HTR-8/SVneo (cell line): ENCODE measurements around the gene PAQR4.

Source experiments
- DNase-seq: peaks from one replicate; pipeline ENCODE4 v3.0.0; 2011; ENCODE audit warnings: low spot score, mixed read lengths; ENCODE audit not compliant: insufficient read length
- FAIRE-seq: peaks from 2 replicates; lab custom pipeline; 2011; peaks lifted over from hg19 to GRCh38; lab: Jason Lieb, UNC

The PAQR4 gene

DNA sequence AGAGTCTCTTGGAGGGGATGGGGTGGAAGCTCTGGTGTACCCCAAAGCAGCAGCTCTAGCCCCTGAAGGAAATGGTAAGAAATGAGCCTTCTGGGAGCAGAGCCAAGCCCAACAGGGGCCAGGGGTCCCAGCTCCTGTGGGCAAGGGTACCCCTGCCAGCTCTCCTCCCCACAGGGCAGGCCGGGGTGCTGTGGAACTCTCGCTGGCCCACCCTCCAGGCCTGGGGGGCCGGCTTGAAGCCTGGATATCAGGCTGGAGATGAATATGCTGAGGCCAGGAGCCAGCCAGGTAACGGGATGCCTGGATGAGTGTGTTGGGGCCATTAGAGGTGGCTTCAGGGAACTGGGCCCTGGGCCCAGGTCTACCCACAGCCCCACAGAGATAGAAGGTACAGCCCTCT is 31.4 kb downstream of the PAQR4 start:
- FAIRE-seq (no peak), DNase-seq (no peak)

DNA sequence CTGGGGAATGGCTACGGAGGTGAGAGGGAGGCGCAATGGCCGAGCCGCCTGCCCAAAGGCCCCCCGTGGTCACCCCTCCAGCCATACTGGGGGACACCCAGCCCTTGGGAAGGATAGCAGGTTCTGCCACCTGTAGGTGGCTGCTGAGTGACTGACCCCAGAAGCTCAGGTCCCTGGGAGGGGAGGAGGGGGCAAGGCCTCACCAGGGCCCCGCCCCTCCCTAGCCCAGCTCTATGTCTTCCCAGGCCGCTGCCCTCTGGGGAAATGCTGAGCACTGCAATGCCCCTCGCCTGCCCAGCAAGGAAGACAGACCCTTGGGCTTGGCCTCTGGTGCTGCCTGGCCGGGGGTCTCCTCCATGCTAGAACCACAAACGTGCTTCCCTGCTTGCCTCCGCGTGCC is 32.2 kb downstream of the PAQR4 start:
- FAIRE-seq (no peak), DNase-seq (no peak)

DNA sequence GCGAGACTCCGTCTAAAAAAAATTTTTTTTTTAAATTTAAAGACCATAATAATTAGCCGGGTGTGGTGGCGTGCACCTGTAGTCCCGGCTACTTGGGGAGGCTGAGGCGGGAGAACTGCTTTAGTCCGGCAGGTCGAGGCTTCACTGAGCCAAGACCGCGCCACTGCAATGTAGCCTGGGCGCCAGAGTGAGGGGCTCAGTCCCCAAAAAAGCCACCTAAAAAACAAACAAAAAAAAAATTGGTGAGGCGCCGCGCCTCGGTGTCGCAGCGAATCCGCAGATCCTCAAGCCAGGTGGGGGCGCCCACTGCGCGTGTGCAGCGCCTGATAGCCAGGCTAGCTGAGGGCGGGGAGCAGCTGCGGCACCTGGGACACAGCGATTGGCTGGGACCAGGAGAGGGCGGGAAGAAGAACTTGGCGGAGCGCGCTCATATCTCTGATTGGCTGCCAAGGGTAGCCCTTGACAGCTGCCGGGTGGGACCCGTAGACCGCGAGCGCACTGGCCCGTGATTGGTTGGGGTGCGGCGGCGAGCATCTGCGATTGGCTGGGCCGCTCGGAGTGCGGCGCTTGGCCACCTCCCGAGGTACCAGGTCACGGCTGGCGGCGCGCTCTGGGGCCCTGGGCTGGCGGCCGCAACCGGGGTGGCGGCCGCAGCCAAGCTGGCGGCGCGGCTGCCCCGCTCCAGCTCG is 34.6 kb downstream of the PAQR4 start:
- DNase-seq (peak; percentile 99), FAIRE-seq (peak; percentile 98)

DNA sequence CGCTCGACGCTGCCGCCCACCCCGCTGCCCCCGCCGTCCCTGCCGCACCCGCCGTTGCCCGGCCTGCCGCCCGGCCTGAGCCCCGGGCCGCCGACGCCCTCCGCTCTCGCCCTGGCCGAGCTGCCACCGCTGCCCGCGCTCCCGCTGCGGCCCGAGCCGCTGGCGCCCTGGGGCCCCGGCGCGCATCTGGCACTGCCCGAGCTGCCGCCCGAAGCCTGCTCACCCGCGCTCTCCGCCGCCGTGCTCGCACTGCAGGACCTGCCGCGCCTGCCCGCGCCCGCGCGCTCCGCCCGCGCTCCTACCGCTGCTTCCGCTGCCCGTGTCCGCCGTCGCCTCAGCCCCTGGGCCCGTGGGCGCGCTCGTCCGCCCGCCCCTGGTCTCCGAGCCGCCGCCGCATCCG is 35.2 kb downstream of the PAQR4 start:
- FAIRE-seq (no peak), DNase-seq (no peak)

DNA sequence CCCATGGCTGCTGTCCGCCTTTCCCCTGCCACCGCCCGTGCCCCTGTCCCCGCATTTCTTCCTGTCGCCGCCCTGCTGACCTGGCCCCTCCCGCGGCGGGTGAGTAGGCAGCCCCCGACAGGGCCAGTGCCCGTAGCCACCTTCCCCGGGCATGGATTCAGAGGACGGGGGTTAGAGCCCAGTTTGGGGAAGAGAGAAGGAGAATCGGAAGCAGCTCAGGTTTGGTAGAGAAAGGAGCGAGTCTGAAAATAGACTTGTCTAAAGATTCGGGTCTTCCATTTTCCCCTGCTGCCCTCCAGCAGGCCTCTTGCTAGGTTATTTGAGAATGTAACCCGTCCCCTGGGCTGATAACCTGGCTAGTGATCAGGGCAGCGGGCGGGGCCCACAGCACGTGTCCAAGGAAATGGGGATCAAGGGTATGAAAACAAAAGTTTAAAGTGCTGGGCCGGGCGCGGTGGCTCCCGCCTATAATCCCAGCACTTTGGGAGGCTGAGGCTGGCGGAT is 35.7 kb downstream of the PAQR4 start:
- DNase-seq (peak; percentile 28), FAIRE-seq (no peak)

DNA sequence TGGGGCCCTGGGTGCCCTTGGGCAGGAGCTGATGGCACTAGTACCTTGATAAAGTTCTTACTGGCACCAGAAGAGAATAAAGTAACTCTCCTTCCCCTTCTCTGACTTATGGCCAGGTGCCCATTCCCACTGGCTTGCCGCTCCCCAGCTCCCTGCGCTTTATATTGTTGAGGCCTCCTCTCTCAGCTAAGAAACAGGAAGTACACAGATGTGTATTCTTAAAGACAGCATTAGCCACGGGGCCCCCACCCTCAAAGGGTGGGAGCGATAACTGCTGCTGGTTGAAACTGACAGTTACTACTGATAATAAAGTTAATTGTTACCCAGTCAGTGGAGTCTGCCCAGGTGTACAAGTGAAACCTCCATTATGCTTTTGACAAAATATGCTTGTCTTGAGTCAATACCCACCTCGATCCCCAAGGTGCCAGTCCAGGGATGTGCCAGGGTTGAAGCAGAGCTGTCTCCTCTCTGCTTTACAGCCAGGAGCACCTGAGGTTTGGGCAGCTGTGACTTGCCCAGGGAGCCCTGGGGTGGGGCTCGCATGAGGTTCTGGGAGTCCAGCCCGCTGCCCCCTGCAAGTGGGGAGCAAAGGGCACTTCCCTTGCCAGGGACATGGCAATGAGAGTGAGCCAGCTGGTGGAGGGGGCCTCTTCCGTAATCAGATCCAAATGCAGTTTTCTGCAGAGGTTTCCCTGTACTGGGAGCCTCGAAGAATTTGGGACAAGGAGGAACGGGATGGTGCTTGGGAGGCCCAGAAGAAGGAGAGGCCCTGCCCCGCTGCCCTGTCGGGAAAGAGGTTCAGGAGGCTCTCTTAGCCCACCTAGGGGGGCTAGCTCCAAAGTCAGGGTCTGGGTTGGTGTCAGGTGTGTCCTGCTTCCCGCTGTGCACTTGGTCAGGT is 38.2 kb downstream of the PAQR4 start:
- DNase-seq (no peak), FAIRE-seq (no peak)

DNA sequence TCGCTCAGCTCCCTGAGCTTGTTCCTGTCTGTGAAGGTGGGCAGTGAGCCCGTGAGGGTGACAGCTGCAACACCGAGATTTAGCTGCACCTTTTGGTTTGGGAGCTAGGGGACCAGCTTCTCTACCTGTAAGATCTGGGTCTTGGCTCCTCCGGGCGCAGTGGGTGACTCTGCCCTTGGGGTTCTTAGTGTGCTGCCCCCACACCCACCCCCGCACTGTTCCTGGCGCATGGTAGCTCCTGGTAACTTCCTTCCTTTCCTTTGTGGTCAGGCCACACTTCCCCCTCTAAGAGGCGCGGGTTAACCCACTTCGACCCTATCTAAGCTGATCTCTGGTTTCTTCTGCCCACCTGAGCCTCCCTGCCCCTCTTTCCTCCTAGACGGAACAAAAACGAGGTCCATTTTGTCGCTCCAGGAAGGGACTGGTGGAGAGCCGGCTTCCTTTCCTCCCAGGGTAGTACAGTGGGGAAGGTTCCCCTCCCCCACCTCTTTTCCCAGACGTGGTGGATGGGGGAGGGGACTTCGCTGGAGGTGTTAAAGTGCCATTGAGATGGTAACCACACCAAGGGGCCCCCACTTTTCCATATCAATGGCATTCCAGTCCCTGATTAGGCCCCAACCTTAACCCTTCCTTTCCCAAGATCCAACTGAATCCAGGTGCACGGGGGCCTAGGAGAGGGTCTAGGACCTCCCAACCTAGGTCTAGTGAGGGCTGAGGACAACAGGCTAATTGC is 39.0 kb downstream of the PAQR4 start:
- DNase-seq: no peak
- FAIRE-seq: no peak

DNA sequence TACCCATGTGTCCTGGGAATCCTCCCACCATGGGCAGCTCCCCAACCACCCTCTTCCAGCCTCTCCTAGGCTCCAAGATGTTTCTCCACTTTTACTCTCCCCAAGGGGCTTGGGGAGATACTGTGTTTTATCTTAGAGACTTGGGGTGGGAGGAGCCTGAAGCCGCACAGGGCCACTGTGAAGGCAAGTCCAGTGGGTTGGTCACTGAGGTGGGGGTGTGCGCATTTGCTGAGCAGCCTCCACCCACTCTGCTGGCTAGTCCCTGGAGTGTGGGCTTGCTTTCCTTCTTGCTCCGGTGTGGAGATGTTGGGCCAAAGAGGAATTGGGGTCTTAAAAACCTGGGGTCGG is 39.5 kb downstream of the PAQR4 start:
- DNase-seq (no peak), FAIRE-seq (no peak)

DNA sequence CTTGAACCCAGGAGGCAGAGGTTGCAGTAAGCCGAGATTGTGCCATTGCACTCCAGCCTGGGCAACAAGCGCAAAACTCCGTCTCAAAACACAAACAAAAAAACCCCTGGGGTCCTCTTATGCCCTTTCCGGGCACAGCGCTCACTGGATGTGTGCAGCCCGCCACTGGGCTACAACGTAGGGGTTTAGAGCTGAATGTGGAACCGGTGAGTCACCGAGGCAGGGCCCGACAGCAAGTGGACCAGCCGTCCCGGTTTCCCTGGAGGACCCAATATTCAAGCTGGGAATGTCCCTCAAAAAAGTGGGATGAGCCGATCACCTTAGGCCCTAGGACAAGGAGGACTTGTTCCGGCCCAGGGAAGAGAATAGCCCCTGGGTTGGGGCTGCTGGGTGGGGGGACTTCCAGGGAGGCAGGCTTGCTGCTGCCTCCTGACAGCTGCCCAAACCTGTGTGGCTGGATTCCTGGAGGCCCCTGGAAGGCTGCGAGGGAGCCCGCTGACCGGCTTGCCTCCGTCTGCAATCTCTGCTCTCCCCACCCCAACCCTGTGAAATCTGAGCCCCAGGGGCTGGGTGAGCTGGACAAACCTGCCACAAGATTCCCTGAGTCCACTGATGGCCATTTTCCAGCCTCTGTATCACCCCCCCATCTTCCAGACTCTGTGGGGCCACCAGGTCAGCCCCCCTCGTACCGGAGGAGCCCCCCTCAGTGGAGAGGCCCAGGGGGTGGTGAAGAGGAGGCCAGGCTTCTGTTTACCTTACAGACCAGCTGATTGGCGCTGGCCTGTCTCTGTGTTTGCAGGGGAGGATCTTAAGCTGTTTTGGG is 40.6 kb downstream of the PAQR4 start:
- FAIRE-seq (peak; percentile 23), DNase-seq (peak; percentile 43)

DNA sequence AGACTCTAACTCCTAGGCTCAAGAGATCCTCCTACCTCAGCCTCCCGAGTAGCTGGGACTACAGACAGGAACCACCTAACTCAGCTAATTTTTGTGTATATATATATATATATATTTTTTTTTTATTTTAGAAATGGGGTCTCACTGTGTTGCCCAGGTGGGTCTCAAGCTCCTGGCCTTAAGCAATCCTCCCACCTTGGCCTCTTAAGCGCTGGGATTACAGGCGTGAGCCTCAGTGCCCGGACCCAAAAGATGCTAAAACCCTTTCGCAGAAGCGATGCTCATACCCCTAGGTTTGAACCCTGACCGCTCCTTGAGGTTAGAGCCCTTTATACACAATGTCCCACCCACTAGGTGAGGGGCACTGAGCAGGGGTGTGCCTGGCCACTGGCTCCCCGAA is 41.4 kb downstream of the PAQR4 start:
- DNase-seq: no peak
- no peak for FAIRE-seq

DNA sequence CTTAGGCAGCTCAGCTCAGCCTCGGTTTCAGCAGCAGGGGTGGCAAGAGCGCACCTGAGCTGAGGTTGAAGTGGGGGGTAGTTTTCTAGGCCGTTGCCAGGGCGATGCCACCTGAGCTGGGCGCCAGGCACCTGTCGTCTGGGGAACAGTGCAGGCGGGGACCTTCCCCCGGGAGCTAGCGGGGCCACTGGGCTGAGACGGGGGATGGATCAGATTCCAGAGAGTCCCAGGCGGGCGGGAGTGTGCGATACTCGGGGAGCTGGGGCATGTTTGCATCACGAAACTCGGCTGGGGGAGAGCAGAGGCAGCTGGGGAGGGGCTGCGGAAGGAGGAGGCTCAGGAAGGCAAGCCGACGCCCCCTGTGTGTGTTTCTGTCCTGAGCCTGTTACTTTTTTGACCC is 43.1 kb downstream of the PAQR4 start:
- FAIRE-seq: no peak
- no peak for DNase-seq

DNA sequence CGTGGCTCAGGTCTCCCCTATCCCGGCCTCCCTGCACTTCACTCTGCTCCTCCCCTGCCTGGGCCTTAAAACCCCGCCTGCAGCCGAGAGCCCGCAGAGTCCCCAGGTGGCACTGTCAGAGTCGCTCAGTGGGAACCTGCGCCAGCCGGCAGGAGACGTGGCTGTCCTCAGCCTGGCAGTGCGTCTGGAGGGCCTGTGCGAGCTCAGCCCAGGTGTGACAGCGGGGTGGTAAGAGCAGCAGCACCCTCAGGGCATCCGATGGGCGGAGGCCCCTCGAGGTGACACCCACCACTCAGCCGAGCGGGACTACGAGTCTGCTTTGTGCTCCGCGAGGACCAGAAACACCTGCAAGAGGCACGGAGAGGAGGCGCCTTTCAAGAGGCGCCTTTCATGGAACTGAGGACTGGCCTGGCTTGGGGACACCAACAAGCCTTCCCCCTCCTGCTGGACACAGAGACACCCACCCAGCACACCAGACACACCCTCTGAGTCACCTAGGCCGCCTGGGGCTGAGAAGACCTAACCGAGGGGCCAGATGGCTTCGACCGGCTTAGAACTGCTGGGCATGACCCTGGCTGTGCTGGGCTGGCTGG is 43.8 kb downstream of the PAQR4 start, which contains the start of gene CLDN9:
CLDN9 (plus strand) TSS at position 96 of the 593 bp plus-strand sequence; CDS start at position 536, 440 bp downstream.
- no peak for DNase-seq
- FAIRE-seq: peak; percentile 91

DNA sequence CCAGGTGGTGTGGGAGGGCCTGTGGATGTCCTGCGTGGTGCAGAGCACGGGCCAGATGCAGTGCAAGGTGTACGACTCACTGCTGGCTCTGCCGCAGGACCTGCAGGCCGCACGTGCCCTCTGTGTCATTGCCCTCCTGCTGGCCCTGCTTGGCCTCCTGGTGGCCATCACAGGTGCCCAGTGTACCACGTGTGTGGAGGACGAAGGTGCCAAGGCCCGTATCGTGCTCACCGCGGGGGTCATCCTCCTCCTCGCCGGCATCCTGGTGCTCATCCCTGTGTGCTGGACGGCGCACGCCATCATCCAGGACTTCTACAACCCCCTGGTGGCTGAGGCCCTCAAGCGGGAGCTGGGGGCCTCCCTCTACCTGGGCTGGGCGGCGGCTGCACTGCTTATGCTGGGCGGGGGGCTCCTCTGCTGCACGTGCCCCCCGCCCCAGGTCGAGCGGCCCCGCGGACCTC is 44.4 kb downstream of the PAQR4 start:
- DNase-seq: no peak
- no peak for FAIRE-seq

DNA sequence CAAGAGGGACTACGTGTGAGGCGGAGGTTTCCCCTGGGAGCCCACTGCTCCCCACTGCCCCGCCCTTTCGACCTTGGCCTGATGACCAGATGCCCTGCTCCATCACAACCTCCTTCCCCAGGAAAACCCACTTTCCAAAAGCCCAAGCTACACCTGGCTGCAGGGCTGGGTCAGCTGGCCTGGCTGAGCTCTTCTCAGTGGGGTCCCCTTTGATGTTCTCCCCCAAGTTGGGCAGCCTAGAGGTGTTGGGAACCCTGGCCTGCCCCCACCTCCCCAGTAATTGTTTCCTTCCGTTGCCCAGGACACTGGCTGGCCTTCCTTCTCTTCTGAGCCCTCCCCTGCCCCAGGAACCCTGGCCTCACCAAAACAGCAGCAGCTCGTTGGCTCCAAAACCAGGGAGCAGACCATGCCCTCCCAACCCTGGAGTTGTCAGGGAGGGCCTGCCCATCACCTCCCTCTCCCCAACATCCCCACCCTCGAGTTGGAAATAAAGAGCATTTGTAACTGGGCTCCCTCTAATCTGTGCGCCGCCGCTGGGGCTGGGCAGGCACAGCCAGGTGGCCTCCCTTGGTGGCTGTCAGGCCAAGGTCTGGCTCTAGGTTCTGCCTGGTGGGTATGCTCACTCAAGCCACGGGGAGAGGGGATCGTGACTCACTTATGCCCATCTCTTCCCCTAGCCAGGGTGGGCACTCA is 45.0 kb downstream of the PAQR4 start:
- DNase-seq (no peak), FAIRE-seq (no peak)

DNA sequence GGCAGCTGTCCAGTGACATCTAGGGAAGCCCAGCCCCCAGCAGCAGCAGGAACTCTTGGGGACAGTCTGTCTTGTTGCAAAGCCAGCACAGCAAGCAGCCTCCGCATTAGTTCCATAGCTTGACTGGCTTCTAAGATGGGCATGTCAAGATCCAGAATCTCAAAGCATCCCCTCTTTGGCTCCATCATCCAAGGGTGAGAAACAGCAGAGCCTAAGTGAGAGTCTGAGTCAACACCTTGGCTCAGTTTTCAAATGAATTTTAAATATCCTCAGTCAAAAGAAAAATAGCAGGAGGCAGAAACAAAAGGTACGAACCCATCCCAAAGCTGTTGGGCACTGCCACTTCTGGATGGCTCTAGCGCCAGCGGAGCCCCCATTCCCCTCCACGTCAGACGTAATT is 45.8 kb downstream of the PAQR4 start:
- DNase-seq (no peak), FAIRE-seq (no peak)

DNA sequence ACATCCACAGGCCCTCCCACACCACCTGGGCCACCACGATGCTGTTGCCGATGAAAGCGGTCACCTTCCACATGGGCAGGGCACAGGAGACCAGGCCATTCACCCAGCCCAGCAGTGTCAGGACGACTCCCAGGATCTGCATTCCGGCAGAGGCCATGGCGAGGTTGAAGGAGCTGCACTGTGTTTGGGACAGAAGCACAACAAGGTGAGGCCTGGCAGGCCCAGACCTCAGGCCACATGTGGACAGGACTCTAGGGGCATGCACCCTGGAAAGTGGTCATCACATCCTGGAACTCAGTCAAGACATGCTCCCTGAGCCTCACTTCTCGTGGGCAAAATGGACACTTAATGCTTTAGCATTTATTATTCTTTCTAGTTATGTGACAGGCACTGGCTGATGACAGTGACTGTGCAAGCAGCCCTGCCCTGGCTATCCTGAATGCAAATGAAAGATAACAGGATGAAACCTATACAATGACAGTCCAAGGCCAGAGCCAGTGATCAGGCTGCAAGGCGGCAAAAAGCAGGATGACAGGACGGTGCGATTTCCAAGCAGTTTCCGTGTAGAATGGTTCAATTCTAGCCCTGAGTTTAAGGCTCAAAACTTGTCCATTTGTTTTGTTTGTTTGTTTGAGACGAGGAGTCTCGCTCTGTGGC is 46.8 kb downstream of the PAQR4 start:
- no peak for FAIRE-seq
- DNase-seq: no peak

DNA sequence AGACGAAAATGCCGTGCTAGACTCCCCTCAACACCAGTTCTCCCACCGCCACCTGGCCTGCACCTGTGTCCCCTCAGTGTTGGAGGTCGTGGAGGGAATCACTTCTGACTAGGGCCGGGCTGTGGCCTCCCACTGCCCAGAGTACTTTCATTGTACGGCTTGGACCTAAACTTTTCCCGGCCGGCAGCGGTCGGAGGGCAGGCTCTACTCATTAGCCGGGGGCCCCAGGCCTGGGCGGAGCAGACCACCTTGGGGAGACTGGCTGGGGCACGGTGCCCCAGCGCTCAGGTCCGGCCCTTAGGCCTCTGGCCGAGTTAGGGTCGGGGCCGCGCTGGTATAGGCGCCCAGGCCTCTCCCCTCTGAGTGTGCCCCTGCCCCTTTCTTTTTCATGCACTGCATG is 48.2 kb downstream of the PAQR4 start:
- DNase-seq (no peak), FAIRE-seq (no peak)

DNA sequence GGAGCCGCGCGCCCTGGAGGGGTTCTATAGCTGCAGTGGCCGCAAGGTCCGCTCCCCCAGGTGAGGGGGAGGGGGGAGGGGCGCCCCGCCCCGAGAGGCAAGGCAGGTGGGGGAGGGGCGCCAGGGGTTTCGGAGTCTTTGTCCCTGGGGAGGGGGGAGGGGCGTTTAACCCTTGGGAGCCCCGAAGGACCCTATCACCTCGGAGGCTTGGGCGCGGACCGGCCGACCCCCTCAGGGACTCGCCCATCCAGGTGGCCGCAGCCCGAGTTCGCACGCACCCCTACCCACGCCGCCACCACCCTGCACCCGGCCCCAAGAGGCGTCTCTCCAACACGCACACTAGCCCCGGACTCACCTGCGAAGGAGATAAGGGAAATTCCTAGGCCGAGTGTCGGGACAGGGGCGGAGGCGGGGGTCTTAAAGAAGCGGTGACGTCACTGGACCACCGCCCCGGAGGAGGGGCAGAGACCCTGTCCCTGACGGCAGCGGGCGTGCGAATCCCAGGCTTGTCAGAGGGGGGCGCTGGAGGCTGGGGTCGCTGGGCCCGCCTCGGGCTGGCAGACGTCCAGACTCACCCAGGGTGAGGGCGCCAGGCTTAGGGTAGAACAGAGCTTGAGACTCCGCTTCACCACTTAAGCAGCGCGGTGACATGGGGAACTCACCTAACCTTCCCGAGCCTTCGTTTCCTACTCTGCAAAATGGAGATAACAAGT is 48.8 kb downstream of the PAQR4 start, which contains the start of gene CLDN6:
CLDN6 (minus strand) TSS at position 390 of the 713 bp plus-strand sequence. CDS start 2,162 bp downstream, outside the sequence.
- DNase-seq (no peak), FAIRE-seq (no peak)
